ENCODE results near the gene SERPINB11.

SERPINB11 gene

DNA sequence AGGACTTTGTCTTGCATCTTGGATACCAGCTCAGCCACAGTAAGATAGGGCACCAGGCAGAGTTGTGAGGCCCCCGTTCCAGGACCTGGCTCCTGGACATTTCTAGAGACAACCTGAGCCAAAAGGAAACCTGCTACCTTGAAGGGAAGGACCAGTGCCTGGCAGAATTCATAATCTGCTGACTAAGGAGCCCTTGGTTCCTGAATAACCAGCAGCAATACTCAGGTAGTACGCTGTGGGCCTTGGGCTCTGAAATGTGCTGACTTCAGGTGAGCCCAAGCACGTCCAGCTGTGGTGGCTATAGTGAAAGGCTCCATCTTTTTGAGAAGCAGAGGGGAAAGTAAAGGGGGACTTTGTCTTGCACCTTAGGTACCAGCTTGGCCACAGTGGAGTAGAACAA, 28.5 kb downstream of the SERPINB11 start:
- no peak for TF ChIP-seq CTCF (IDR thresholded peaks at IDR 0.05; ENCODE audit: extremely low read depth, missing control alignments)
- no peak for DNase-seq (ENCODE audit: low spot score)

DNA sequence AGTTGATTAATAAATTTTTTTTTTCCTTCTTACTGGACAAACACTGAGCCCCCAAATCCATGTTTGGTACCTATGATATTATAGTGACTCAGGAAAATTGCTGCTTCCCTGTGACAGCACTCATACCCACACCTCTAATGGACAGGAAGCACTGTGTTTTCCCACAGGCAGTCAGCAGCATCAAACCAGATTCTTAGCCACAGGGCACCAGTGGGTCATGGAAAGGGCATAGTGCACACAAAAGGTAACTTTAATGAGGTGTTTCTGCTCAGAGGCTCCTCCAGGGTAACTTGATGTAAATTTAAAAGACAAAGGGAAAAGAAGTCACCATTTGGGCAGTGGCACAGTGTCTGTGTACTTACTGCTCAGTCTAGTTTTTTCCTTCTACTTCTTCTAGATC, 34.1 kb downstream of the SERPINB11 start:
- no peak for DNase-seq (ENCODE audit: low spot score)
- no peak for TF ChIP-seq CTCF (IDR thresholded peaks at IDR 0.05; ENCODE audit: extremely low read depth, missing control alignments)

GRCh38 chr18:63741769-63742168, 39.0 kb downstream of the SERPINB11 start:
- no peak for TF ChIP-seq CTCF (IDR thresholded peaks at IDR 0.05; ENCODE audit: extremely low read depth, missing control alignments)
- DNase-seq (ENCODE audit: low spot score): no peak

DNA sequence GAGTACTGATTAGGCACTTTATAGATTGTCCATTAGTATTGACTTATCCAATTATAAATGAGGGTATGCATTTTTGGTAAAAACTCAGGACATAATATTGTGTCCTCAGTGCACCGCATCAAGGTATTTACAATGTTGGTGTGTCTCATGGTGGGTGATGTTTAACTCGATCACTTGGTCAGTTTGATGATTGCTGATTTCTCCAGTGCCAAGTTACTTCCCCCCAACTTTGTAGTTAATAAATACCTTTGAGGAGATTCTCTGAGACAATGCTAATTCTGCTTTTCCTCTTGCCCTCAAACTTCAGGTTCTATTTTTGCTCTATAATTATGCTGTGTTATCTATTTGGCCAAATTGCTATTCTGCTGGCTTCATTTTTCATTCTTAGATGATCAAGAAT, 44.2 kb downstream of the SERPINB11 start:
- TF ChIP-seq CTCF (IDR thresholded peaks at IDR 0.05; ENCODE audit: extremely low read depth, missing control alignments): no peak
- DNase-seq (ENCODE audit: low spot score): no peak

- no peak for TF ChIP-seq CTCF (IDR thresholded peaks at IDR 0.05; ENCODE audit: extremely low read depth, missing control alignments)
- DNase-seq (ENCODE audit: low spot score): no peak
These were observed 46.7 kb downstream of the SERPINB11 start for GRCh38 chr18:63749489-63749888.

DNA sequence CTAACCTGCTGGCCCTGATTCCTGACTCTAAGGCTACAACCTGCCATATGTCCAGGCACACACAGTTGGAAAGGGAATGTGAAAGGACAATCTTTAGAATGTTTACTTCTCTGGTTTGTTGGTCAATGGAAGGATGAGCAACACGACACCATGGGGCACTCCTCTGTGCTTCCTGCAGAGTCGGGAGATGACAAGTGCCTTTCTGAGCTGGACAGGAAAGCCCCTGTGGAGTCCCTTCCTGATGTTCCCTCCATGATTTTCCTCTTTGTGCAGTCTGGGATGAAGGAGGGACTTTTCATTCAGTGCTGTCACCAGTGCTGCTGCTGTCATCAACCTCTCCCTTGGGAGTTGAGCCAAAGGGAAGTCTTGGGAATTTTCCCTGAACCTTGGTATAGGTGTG, 49.9 kb downstream of the SERPINB11 start:
- DNase-seq (ENCODE audit: low spot score): no peak
- TF ChIP-seq CTCF (IDR thresholded peaks at IDR 0.05; ENCODE audit: extremely low read depth, missing control alignments): no peak

DNA sequence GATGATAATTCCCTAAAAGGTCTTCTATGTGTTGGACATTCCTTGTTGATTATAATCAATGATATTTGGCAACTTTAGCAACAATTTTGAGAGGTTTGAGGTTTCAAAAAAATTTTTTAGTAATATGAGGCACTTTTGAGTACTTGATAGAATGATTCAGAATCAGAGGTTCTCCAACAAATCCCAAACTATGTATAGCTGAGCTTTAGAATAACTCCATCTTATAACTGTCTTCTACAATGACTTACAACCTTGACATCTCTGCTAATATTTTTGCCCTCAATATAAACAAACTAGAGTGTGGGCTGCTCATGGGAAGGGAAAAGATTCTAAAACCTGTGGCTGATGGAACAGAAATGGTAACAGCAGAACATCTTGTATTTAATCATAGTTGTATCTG, 50.9 kb downstream of the SERPINB11 start:
- no peak for TF ChIP-seq CTCF (IDR thresholded peaks at IDR 0.05; ENCODE audit: extremely low read depth, missing control alignments)
- DNase-seq (ENCODE audit: low spot score): no peak
